GM10266 (cell line): ENCODE measurements around the gene CCDC187.

Source experiments
- DNase-seq: peaks from one replicate; pipeline ENCODE4 v3.0.0; 2012; ENCODE audit errors: extremely low spot score
- CTCF ChIP-seq: IDR thresholded peaks from 2 replicates; pipeline ENCODE4 v1.5.1; 2012; ENCODE audit warnings: mild to moderate bottlenecking, low read depth; ENCODE audit not compliant: control insufficient read depth, insufficient read depth; ENCODE audit errors: missing control alignments

CCDC187 gene

GRCh38 chr9:136309101-136309801 lies 5.4 kb upstream of the CCDC187 start:
- no peak for TF ChIP-seq CTCF
- DNase-seq, result no peak

GRCh38 chr9:136308702-136309053 lies 4.8 kb upstream of the CCDC187 start:
- no peak for DNase-seq
- no peak for TF ChIP-seq CTCF

GRCh38 chr9:136308006-136308701 lies 4.3 kb upstream of the CCDC187 start:
- DNase-seq, result no peak
- TF ChIP-seq CTCF, result no peak

- no peak for TF ChIP-seq CTCF
- no peak for DNase-seq
Measured at GRCh38 chr9:136307215-136307750, 3.4 kb upstream of the CCDC187 start.

GRCh38 chr9:136306211-136307208 lies 2.6 kb upstream of the CCDC187 start:
- DNase-seq, result no peak
- TF ChIP-seq CTCF, result no peak

- no peak for DNase-seq
- TF ChIP-seq CTCF, result no peak
Measured at GRCh38 chr9:136305804-136306203, 1.9 kb upstream of the CCDC187 start.
